ENCODE data around the gene CNTNAP2.

DNA sequence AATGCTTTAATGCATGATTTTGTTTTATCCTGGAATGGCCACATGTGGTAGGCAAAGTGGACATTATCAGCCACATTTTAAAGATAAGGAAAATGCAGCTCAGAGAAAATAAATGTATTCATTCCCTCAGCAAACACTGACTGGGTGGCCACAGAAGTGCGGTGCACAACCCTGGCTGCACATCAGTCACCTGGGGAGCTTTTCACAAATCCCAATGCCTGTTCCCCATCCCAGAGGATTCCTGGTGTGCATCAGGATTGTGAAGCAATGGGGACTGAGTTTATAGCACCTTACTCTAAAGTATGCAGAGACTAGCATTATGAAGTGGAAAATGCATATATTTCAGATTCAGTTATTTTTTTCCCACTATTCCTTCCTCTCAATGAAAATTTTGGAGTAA, 2280.5 kb downstream of the CNTNAP2 start:
- TF ChIP-seq, protein P1, sequence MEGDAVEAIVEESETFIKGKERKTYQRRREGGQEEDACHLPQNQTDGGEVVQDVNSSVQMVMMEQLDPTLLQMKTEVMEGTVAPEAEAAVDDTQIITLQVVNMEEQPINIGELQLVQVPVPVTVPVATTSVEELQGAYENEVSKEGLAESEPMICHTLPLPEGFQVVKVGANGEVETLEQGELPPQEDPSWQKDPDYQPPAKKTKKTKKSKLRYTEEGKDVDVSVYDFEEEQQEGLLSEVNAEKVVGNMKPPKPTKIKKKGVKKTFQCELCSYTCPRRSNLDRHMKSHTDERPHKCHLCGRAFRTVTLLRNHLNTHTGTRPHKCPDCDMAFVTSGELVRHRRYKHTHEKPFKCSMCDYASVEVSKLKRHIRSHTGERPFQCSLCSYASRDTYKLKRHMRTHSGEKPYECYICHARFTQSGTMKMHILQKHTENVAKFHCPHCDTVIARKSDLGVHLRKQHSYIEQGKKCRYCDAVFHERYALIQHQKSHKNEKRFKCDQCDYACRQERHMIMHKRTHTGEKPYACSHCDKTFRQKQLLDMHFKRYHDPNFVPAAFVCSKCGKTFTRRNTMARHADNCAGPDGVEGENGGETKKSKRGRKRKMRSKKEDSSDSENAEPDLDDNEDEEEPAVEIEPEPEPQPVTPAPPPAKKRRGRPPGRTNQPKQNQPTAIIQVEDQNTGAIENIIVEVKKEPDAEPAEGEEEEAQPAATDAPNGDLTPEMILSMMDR (conservative IDR thresholded peaks at IDR 0.05; ENCODE audit: low read depth, low read length) = no peak
- TF ChIP-seq POLR2A (IDR thresholded peaks at IDR 0.05; ENCODE audit: low read depth, low read length) = no peak
- no peak for TF ChIP-seq RCOR1 (IDR thresholded peaks at IDR 0.05; ENCODE audit: insufficient replicate concordance, low read length)
- TF ChIP-seq RAD21 (IDR thresholded peaks at IDR 0.05; ENCODE audit: low read length) = no peak
- TF ChIP-seq CEBPB (IDR thresholded peaks at IDR 0.05; ENCODE audit: low read depth, low read length) = no peak
- TF ChIP-seq, protein P2, sequence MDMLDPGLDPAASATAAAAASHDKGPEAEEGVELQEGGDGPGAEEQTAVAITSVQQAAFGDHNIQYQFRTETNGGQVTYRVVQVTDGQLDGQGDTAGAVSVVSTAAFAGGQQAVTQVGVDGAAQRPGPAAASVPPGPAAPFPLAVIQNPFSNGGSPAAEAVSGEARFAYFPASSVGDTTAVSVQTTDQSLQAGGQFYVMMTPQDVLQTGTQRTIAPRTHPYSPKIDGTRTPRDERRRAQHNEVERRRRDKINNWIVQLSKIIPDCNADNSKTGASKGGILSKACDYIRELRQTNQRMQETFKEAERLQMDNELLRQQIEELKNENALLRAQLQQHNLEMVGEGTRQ (IDR thresholded peaks at IDR 0.05; ENCODE audit: low read depth, low read length) = no peak
- TF ChIP-seq, protein P3, sequence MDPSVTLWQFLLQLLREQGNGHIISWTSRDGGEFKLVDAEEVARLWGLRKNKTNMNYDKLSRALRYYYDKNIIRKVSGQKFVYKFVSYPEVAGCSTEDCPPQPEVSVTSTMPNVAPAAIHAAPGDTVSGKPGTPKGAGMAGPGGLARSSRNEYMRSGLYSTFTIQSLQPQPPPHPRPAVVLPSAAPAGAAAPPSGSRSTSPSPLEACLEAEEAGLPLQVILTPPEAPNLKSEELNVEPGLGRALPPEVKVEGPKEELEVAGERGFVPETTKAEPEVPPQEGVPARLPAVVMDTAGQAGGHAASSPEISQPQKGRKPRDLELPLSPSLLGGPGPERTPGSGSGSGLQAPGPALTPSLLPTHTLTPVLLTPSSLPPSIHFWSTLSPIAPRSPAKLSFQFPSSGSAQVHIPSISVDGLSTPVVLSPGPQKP (IDR thresholded peaks at IDR 0.05; ENCODE audit: borderline replicate concordance, low read depth, low read length) = no peak
- TF ChIP-seq RFX5 (IDR thresholded peaks at IDR 0.05; ENCODE audit: low read depth, low read length) = no peak
- no peak for TF ChIP-seq SMC3 (IDR thresholded peaks at IDR 0.05; ENCODE audit: low read depth, low read length)
- no peak for TF ChIP-seq FOS (IDR thresholded peaks at IDR 0.05; ENCODE audit: low read depth, low read length)
- TF ChIP-seq NFE2L2 (IDR thresholded peaks at IDR 0.05; ENCODE audit: low read depth, low read length) = no peak
- TF ChIP-seq CHD1 (IDR thresholded peaks at IDR 0.05; ENCODE audit: low read depth, low read length) = no peak
- no peak for TF ChIP-seq MXI1 (IDR thresholded peaks at IDR 0.05; ENCODE audit: borderline replicate concordance, low read depth, low read length)
- no peak for TF ChIP-seq BHLHE40 (IDR thresholded peaks at IDR 0.05; ENCODE audit: low read depth, low read length)
